AG04450 (cell line): ENCODE data around the gene OR11A1. TPM values are rescaled to one million over a fixed set of nuclear protein-coding genes. Genes with fewer than 3 reads are reported as not detected.

Experiments
- CTCF ChIA-PET: fragments of 300-600, 350-600 bp; formaldehyde crosslinking; extraction: SDS; loops from one replicate; lab custom pipeline; 2022; ENCODE audit warnings: antibody characterized with exemption, inconsistent platforms; lab: Charles Lee
- POLR2A ChIA-PET: fragments of 350-600 bp; formaldehyde crosslinking; extraction: SDS; loops from one replicate; lab custom pipeline; 2021; ENCODE audit warnings: antibody characterized with exemption, inconsistent platforms; lab: Yijun Ruan, JAX
- DNase-seq: peaks from one replicate; pipeline ENCODE4 v3.0.0-alpha.2; 2011; ENCODE audit warnings: low read depth, low spot score
- H3K27ac ChIP-seq: one replicate; pipeline ENCODE4 v1.5.1; 2012; ENCODE audit warnings: low read depth, low read length, control low read depth
- H3K27me3 ChIP-seq: one replicate; pipeline ENCODE4 v1.6.0; 2012; ENCODE audit warnings: low read length; ENCODE audit not compliant: control insufficient read depth, insufficient read depth
- H3K4me3 ChIP-seq: 2 replicates; pipeline ENCODE4 v1.5.1; 2011; ENCODE audit warnings: mild to moderate bottlenecking, low read depth, low read length, control low read depth
- H3K9me3 ChIP-seq: 2 replicates; pipeline ENCODE4 v1.5.1; 2012; ENCODE audit warnings: low read length; ENCODE audit not compliant: control insufficient read depth, insufficient read depth
- polyA plus RNA-seq: library from polyadenylated mRNA; depleted of rRNA; stranded (reverse); fragments of >200 nt; gene quantifications from 2 replicates; pipeline ENCODE4 v1.2.3, GENCODE V29; 2011
- TF ChIP-seq, protein P1 (sequence below): IDR thresholded peaks from 2 replicates; pipeline ENCODE4 v1.5.1; 2011; ENCODE audit warnings: low read depth, low read length, control low read depth, inconsistent platforms

The OR11A1 gene
- polyA plus RNA-seq, 1 experiment = not detected

DNA sequence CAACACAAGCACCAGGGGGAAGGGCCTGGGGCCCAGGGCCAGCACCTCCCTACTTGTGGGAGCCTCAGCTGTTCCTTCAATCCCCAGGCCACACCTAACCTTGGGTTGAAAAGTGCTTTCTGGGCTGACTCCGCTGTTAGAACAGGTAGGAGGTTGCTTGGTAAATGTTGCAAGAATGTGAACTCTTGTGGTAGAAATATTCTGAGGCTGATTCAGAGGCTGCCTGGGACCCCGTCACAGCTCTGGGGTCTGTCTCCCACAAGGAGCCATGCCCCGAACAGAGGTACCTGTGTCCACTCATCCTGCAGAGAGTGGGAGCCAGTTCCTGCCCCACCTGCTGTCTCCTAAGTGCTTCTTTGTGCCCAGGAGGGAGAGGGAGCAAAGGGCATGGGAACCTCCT is 45.3 kb upstream of the OR11A1 start:
- Histone ChIP-seq H3K27me3 (no peaks in the 10 kb centered on the region), H3K27ac (no peak overlapping the region), H3K4me3 (no peak overlapping the region), H3K9me3 (peaks cover 10% of the 10 kb centered on the region; the same call in 1 of the 2 replicates)
- CTCF ChIA-PET = no interaction called here
- TF ChIP-seq, protein P1, sequence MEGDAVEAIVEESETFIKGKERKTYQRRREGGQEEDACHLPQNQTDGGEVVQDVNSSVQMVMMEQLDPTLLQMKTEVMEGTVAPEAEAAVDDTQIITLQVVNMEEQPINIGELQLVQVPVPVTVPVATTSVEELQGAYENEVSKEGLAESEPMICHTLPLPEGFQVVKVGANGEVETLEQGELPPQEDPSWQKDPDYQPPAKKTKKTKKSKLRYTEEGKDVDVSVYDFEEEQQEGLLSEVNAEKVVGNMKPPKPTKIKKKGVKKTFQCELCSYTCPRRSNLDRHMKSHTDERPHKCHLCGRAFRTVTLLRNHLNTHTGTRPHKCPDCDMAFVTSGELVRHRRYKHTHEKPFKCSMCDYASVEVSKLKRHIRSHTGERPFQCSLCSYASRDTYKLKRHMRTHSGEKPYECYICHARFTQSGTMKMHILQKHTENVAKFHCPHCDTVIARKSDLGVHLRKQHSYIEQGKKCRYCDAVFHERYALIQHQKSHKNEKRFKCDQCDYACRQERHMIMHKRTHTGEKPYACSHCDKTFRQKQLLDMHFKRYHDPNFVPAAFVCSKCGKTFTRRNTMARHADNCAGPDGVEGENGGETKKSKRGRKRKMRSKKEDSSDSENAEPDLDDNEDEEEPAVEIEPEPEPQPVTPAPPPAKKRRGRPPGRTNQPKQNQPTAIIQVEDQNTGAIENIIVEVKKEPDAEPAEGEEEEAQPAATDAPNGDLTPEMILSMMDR = no peak
- no peak for DNase-seq
- POLR2A ChIA-PET = no interaction called here

DNA sequence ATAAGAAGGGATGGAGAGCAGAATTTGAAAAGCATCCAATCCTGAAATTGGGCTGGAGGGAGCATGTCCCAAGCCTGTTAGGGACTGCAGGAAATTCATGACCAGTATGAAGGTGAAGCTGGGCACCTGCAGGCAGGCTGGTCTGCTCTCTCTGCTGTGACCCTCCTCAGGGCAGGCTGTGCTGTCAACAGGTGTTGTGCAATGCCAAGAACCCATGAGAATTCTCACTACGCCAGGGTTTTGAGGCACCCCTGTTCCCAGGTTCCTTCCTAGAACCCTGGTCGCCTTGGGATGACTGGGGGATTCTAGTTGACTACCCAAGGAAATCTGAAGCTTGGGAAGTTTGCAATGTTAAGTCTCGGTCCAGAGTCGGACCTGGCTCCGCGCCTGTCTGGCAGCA is 44.2 kb upstream of the OR11A1 start:
- no peak overlapping the region for H3K4me3 ChIP-seq
- DNase-seq = no peak
- CTCF ChIA-PET = no interaction called here
- no peaks in the 10 kb centered on the region for H3K27me3 ChIP-seq
- POLR2A ChIA-PET = no interaction called here
- H3K27ac ChIP-seq = no peak overlapping the region
- peaks cover 4% of the 10 kb centered on the region; the same call in 1 of the 2 replicates for H3K9me3 ChIP-seq
- TF ChIP-seq, protein P1 = no peak

DNA sequence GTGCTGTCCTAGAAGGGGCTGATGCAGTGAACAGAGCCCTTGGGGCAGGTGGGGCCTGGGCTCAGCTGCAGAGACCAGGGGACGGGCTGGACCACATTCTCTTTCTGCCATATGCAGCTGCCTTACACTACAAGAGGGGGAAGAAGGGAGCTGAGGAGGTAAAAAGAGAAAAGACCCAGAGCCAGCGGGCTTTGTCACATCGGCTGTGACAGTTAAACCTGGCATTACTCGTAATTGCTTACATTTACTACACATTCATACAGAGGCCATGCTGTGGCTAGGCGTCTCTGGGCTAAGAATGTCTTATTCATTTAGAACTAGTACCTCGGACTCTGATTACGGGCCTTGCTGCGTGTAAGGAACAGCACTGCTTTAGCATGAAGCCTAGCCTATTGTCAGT is 43.7 kb upstream of the OR11A1 start:
- POLR2A ChIA-PET = no interaction called here

DNA sequence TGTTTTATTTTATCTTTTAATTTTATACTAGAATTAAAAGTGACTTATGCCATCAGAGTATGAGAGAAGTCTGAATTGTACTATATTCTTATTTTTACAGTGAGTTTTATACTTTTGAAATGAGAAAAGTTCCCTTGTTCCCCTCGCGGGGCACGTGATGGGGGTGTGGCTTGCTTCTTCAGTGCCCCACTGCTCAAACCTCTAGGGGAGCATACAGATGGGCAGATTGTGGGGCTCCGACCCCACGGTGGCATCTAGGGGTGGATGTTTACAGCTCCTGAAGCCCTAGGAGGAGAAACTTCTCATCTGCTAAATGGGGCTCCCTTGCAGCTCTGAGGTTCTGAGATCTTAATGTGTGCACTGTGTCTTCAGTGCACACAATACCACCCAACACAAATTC is 42.8 kb upstream of the OR11A1 start:
- Histone ChIP-seq H3K27me3 (no peaks in the 10 kb centered on the region), H3K27ac (no peak overlapping the region), H3K4me3 (no peak overlapping the region), H3K9me3 (peaks cover 4% of the 10 kb centered on the region; the same call in 1 of the 2 replicates)
- no peak for DNase-seq
- TF ChIP-seq, protein P1 = no peak
- CTCF ChIA-PET = no interaction called here
- POLR2A ChIA-PET = no interaction called here

More for the DNA sequence above, 43.7 kb upstream of the OR11A1 start:
- CTCF ChIA-PET = no interaction called here
- Histone ChIP-seq H3K27me3 (no peaks in the 10 kb centered on the region), H3K27ac (no peak overlapping the region), H3K9me3 (peaks cover 4% of the 10 kb centered on the region; the same call in 1 of the 2 replicates), H3K4me3 (no peak overlapping the region)
- DNase-seq = no peak
- TF ChIP-seq, protein P1 = no peak

DNA sequence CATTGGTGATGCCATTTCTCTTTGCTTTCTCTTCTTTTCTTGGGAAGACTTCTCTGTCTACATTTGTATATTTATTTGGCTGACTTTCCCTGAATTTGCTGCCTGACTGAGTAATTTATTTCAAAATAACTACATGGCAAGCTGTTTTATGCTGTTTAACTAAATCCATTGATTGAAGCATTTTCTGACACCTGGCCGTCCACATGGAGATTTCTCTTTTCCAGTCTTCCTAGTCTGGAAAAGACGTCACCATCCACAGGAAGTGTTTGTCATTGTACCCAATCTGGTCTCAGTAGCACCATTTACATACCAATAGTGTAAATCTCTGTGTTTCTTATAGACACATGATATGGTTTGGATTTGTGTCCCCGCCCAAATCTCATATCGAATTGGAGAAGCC is 40.1 kb upstream of the OR11A1 start:
- H3K4me3 ChIP-seq = no peak overlapping the region
- H3K27ac ChIP-seq = no peak overlapping the region
- TF ChIP-seq, protein P1 = no peak
- ChIA-PET POLR2A (no interaction called here), CTCF (no interaction called here)
- no peak for DNase-seq
- H3K27me3 ChIP-seq = no peaks in the 10 kb centered on the region
- H3K9me3 ChIP-seq = peaks cover 4% of the 10 kb centered on the region; the same call in 1 of the 2 replicates
